Caco-2 (cell line): ENCODE results near the gene FDXR. TPM values are rescaled to one million over a fixed set of nuclear protein-coding genes. Genes with fewer than 3 reads are reported as not detected.

ENCODE experiments used
- BruUV-seq: library from RNA; stranded (reverse); fragments of 400-500 nt; replicated peaks from 2 replicates; lab custom pipeline; 2021; lab: Mats Ljungman, UMichigan
- CTCF ChIA-PET: fragments of 300-600 bp; sonication (Branson Sonifier 250); formaldehyde crosslinking; loops from one replicate; lab custom pipeline; 2022; ENCODE audit warnings: antibody characterized with exemption; lab: Charles Lee
- POLR2A ChIA-PET: fragments of 300-600 bp; sonication (Branson Sonifier 250); formaldehyde crosslinking; loops from one replicate; lab custom pipeline; 2022; ENCODE audit warnings: antibody characterized with exemption; lab: Charles Lee
- DNase-seq, 2 experiments: peaks; one replicate each; pipeline versions ENCODE4 v3.0.0 to v3.0.0-alpha.2; 2020 to 2022
- H3K27me3 ChIP-seq: replicated peaks from 2 replicates; pipeline ENCODE4 v1.6.0; 2011; ENCODE audit warnings: low read length; ENCODE audit not compliant: control insufficient read depth, insufficient read depth
- H3K36me3 ChIP-seq: 2 replicates; pipeline ENCODE4 v1.5.1; 2011; ENCODE audit warnings: low read length; ENCODE audit not compliant: control insufficient read depth, insufficient read depth
- H3K4me1 ChIP-seq: fragments of 250-450 bp; sonication (Bioruptor Pico); 2 replicates; pipeline ENCODE4 v1.5.1; 2020; ENCODE audit warnings: mild to moderate bottlenecking
- H3K4me3 ChIP-seq: 2 replicates; pipeline ENCODE4 v1.5.1; 2011; ENCODE audit warnings: low read depth, mild to moderate bottlenecking, control low read depth, low read length
- H3K9me3 ChIP-seq: fragments of 250-450 bp; sonication (Bioruptor Pico); 2 replicates; pipeline ENCODE4 v1.5.1; 2020; ENCODE audit warnings: mild to moderate bottlenecking, moderate library complexity
- H3K27ac Mint-ChIP-seq: one replicate; pipeline ENCODE4 v1.8.0; 2022; ENCODE audit warnings: mixed read lengths; ENCODE audit not compliant: unreplicated experiment
- H3K27me3 Mint-ChIP-seq: one replicate; pipeline ENCODE4 v1.8.0; 2022; ENCODE audit warnings: mixed read lengths; ENCODE audit not compliant: insufficient read depth, unreplicated experiment
- H3K36me3 Mint-ChIP-seq: one replicate; pipeline ENCODE4 v1.8.0; 2022; ENCODE audit warnings: mild to moderate bottlenecking, mixed read lengths; ENCODE audit not compliant: insufficient read depth, unreplicated experiment
- H3K4me1 Mint-ChIP-seq: one replicate; pipeline ENCODE4 v1.8.0; 2022; ENCODE audit warnings: low read depth, mixed read lengths; ENCODE audit not compliant: unreplicated experiment
- H3K4me3 Mint-ChIP-seq: one replicate; pipeline ENCODE4 v1.8.0; 2022; ENCODE audit warnings: mild to moderate bottlenecking, moderate library complexity, mixed read lengths; ENCODE audit not compliant: unreplicated experiment
- H3K9me3 Mint-ChIP-seq: one replicate; pipeline ENCODE4 v1.8.0; 2022; ENCODE audit warnings: mixed read lengths; ENCODE audit not compliant: unreplicated experiment
- intact Hi-C: fragments of 100-400 bp; cut with micrococcal nuclease; formaldehyde crosslinking; loops from one replicate; pipeline ENCODE4 v1.10.0; 2022; ENCODE audit not compliant: unreplicated experiment
- total RNA-seq: library from RNA; stranded (reverse); gene quantifications from 2 replicates; pipeline ENCODE4 v1.2.3, GENCODE V29; 2022
- TF ChIP-seq, protein P1 (sequence below), 2 experiments: fragments of 200-600 bp in 1 of 2; IDR thresholded peaks; 1 replicate in 1 of 2; 2 replicates in 1 of 2; pipeline versions ENCODE4 v1.5.1 to v1.8.0; 2011 to 2022; ENCODE audit warnings: antibody characterized with exemption in 1 of 2, control low read depth in 1 of 2, inconsistent platforms in 1 of 2, low read depth in 1 of 2, low read length in 1 of 2, mild to moderate bottlenecking in 1 of 2, moderate library complexity in 1 of 2; ENCODE audit not compliant: insufficient read depth in 1 of 2, severe bottlenecking in 1 of 2, unreplicated experiment in 1 of 2

FDXR gene
- total RNA-seq, 1 experiment from 2014 or later = 19.0 TPM

- Mint-ChIP-seq H3K27ac (no peak overlapping the region), H3K4me3 (no peak overlapping the region), H3K9me3 (no peaks in the 10 kb centered on the region), H3K27me3 (no peaks in the 10 kb centered on the region), H3K36me3 (peaks cover 5% of the 10 kb centered on the region), H3K4me1 (no peaks in the 10 kb centered on the region)
- intact Hi-C loops = no loop called here
- Histone ChIP-seq H3K36me3 (no peaks in the 10 kb centered on the region), H3K27me3 (no peaks in the 10 kb centered on the region), H3K9me3 (no peaks in the 10 kb centered on the region), H3K4me3 (no peak overlapping the region), H3K4me1 (peaks cover 5% of the 10 kb centered on the region; the same call in 1 of the 2 replicates)
- BruUV-seq = no TSS peak
- CTCF ChIA-PET = interaction anchor here (0.6 kb wide), 1 partner anchor 30 kb away, joined by 4 read pairs; no protein-coding TSS in a partner anchor
- TF ChIP-seq, protein P1, sequence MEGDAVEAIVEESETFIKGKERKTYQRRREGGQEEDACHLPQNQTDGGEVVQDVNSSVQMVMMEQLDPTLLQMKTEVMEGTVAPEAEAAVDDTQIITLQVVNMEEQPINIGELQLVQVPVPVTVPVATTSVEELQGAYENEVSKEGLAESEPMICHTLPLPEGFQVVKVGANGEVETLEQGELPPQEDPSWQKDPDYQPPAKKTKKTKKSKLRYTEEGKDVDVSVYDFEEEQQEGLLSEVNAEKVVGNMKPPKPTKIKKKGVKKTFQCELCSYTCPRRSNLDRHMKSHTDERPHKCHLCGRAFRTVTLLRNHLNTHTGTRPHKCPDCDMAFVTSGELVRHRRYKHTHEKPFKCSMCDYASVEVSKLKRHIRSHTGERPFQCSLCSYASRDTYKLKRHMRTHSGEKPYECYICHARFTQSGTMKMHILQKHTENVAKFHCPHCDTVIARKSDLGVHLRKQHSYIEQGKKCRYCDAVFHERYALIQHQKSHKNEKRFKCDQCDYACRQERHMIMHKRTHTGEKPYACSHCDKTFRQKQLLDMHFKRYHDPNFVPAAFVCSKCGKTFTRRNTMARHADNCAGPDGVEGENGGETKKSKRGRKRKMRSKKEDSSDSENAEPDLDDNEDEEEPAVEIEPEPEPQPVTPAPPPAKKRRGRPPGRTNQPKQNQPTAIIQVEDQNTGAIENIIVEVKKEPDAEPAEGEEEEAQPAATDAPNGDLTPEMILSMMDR (IDR thresholded peaks at IDR 0.05; ENCODE audit: insufficient read depth in 1 of 2, low read depth in 1 of 2, low read length in 1 of 2, severe bottlenecking in 1 of 2, unreplicated experiment in 1 of 2) = no peak
- POLR2A ChIA-PET = interaction anchor here (0.6 kb wide), 1 partner anchor 86 kb away, joined by 4 read pairs; no protein-coding TSS in a partner anchor
- no peak for DNase-seq
Measured at GRCh38 chr17:74832421-74832820, 40.4 kb downstream of the FDXR start.

DNA sequence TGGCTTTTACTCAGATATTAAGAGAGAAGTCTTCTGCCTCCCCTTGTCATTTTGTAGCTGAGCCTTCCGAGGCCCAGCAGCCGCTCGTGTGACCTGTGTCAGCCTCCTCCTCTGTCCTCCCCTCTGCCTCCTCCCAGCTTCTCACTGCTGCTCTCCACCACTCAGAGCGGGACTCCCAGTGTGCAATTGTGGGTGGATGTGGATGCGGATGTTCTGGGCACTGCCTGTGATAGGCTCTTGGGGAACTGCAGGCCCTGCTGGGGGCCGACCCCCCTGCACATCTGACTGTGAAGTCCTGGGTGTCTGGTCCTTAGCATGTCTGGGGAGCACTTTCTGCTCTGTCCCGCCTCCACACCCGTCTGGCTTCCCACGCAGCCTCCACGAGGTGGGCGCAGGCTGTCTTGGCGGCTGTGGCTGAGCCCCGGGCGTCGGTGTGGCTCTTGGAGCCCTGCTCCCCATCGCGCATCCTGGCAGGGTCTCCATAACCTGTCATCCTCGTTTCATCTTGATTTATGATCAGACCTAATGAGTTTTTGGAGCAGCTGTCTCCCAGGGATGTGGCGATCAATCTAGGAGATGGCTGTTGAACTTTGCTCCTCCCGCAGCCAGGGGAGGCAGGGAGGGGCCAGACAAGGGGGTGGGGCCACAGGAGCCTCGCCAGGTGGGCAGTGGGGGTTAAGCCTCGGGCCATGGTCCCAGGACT lies 41.2 kb downstream of the FDXR start:
- Histone ChIP-seq H3K4me3 (no peak overlapping the region), H3K27me3 (no peaks in the 10 kb centered on the region), H3K36me3 (no peaks in the 10 kb centered on the region), H3K4me1 (peaks cover 5% of the 10 kb centered on the region; the same call in 1 of the 2 replicates), H3K9me3 (no peaks in the 10 kb centered on the region)
- TF ChIP-seq, protein P1 (IDR thresholded peaks at IDR 0.05; ENCODE audit: insufficient read depth in 1 of 2, low read depth in 1 of 2, low read length in 1 of 2, severe bottlenecking in 1 of 2, unreplicated experiment in 1 of 2) = no peak
- no peak overlapping the region for H3K27ac Mint-ChIP-seq
- intact Hi-C loops = no loop called here
- no peak overlapping the region for H3K4me3 Mint-ChIP-seq
- peaks cover 5% of the 10 kb centered on the region for H3K36me3 Mint-ChIP-seq
- H3K27me3 Mint-ChIP-seq = no peaks in the 10 kb centered on the region
- no peaks in the 10 kb centered on the region for H3K4me1 Mint-ChIP-seq
- CTCF ChIA-PET = interaction anchor here (0.7 kb wide), 1 partner anchor 30 kb away, joined by 4 read pairs; no protein-coding TSS in a partner anchor
- POLR2A ChIA-PET = interaction anchor here (0.6 kb wide), 1 partner anchor 85 kb away, joined by 4 read pairs; no protein-coding TSS in a partner anchor
- no peak for DNase-seq
- no peaks in the 10 kb centered on the region for H3K9me3 Mint-ChIP-seq
- BruUV-seq = no TSS peak

DNA sequence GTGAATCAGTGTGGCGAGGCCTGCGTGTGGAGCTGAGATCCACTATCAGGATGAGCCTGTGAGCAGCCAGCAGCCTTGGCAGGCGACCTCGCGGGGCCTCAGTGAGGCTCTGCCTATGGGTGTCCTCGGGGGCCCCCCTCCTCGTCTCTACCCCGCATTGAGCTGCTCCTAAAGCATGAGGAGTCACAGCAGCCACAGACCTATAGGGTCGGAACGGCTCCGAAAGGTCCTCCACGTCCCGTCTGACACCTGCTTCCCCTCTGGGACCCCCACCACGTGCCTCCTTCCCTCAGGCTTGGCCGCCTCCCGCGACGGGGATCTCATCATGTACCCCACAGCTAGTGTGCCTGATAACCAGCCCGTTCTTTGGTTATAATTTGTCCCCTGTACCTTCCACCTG lies 41.9 kb downstream of the FDXR start:
- H3K36me3 Mint-ChIP-seq = peaks cover 5% of the 10 kb centered on the region
- no peaks in the 10 kb centered on the region for H3K9me3 Mint-ChIP-seq
- Histone ChIP-seq H3K36me3 (no peaks in the 10 kb centered on the region), H3K4me1 (peaks cover 5% of the 10 kb centered on the region; the same call in 1 of the 2 replicates), H3K27me3 (no peaks in the 10 kb centered on the region), H3K4me3 (no peak overlapping the region), H3K9me3 (no peaks in the 10 kb centered on the region)
- no peak overlapping the region for H3K27ac Mint-ChIP-seq
- H3K4me3 Mint-ChIP-seq = no peak overlapping the region
- intact Hi-C loops = no loop called here
- no peaks in the 10 kb centered on the region for H3K4me1 Mint-ChIP-seq
- CTCF ChIA-PET = interaction anchor here (0.7 kb wide), 1 partner anchor 31 kb away, joined by 4 read pairs; no protein-coding TSS in a partner anchor
- POLR2A ChIA-PET = no interaction called here
- TF ChIP-seq, protein P1 (IDR thresholded peaks at IDR 0.05; ENCODE audit: insufficient read depth in 1 of 2, low read depth in 1 of 2, low read length in 1 of 2, severe bottlenecking in 1 of 2, unreplicated experiment in 1 of 2) = no peak
- H3K27me3 Mint-ChIP-seq = no peaks in the 10 kb centered on the region
- DNase-seq = no peak
- no TSS peak for BruUV-seq
